Globus pallidus (tissue), 1 donor: ENCODE measurements around the gene MAST2.

Source experiments
- DNase-seq: peaks from one replicate; pipeline ENCODE4 v3.0.0-alpha.2; 2015; ENCODE audit warnings: low spot score

MAST2 gene

DNA sequence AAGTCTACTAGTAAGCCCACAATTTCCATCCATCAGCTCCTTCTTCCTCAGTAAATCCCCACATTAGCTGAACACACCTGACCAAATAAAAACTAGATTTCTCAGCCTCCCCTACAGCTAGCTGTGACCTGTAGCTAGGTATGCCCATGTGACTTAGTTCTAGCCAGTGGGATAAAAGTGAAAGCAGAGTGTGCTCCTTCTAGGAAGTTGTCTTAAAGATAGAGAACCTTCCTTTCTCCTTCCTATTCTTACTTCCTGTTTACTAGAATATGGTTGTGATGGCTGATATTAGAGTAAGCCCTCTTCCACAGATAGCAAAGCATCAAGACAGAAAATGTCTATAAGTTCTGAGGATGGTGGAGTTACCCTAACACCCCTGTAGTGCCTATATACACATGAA lies 262.0 kb downstream of the MAST2 start:
- no peak for DNase-seq

DNA sequence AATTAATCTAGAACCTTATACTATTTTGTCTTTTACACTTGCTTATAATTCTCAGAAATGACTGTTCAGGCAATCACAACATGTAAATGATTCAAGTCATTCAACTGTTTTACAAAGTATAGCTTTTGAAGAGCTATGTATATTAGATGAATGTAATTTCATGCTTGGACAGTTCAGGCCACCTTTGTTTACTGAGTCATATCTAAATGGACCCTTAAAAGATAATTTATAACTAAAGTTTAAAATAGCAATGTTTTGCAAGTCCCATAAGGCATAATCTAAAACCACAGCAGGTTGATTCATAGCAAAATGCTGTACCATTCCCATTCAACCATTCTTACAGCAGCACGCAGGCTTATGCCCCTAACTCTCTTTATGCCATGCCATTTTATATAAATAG lies 264.2 kb downstream of the MAST2 start:
- no peak for DNase-seq

DNA sequence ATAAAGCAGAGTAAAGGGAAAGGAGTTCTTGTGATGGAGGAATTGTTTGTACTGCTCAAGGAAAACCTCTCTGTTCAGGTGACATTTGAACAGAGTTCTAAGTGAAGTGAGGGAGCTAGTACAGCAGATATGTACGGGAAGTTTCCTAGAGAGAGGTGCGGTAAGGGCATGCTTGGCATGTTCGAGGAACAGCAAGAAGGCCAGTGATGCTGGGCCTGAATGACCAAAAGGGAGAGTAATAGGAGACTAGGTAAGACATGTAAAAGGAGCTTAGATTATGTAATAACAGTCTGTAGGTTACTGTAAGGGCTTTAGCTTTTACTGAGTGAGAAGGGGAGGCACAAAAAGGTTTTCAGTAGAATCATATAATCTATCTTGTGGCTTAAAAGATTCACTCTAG lies 265.1 kb downstream of the MAST2 start:
- DNase-seq: no peak

DNA sequence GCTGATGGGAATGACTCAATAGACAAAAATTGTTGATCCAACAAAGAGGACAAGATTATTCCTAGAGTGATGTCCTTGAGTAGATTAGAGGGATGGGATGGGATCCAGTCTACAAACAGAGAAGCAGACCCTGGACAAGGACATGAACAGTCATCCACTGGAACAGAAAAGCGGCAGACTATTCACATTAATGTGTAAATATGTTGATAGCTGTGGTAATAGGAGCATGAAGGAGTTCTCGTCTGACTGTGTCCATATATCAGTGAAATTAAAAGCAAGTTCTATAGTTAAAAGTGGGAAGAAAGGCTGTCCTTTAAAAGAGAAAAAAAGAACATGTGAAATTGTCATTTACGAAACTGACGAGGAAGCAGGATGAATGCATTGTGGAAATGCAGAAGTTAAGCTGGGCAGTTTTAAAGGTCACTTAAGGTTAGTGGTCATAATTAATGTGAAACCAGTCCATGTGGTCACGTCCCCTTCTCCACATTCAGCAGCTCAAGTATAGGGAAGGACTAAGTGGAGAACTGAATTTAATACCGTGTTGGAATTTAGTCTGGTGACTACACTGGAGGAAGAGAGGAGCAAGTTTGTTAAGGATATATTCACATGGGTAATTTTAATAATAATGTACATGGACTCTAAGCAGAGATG lies 266.9 kb downstream of the MAST2 start:
- DNase-seq: peak; percentile 33

DNA sequence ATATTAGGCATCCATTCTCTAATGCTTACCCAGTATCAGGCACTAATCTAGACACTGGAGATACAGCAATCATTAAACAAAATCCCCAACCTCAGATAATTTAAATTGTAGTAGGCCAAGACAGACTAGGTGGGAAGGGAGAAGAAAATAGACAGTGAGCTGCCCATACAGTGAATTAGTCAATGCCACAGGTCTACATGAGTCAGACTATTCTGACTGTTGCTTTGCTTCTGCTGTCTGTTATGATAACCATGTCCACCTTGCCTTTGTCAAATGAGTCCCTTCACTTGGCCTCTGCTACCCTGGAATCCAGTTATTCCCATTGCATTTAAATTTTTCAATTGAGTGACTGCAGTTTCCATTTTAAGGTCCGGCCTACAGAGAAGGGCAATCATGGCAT lies 269.6 kb downstream of the MAST2 start:
- no peak for DNase-seq

DNA sequence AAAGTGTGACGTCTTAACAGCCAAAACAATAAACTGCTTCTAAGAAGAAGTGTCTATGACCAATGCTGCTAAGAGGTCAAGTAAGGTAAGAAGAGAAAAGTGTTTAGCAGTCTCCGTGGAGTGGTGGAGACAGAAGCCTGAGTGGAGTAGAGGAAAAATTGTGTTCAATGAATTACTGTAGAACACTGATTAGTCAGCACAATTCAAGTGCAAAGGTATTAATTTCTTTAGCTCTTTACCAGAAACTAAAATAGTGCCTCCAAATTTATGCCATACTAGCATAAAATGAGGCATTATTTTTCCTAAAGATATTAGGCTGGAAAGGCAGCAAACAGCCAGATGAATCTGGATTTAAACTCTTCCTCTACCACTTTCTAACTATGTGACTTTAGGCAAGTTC lies 272.9 kb downstream of the MAST2 start:
- DNase-seq: no peak

DNA sequence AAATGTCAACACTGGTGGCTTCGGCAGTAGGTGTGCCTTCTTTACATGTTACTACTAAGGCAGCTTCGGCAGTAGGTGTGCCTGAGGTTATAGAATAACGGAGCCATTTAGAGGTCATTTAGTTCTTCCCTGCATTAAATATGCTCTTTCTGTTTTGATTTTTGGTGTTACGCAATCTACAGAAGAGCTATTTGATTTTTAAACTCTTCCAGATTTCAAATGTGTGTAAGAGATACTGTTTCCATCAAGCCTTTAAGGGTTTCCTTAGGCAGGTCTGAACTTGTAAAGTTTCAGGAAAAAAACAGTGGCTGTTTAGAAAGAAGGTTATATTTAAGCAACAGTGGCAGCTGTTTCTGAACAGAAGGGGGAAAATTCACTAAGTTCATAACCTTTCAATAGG lies 274.2 kb downstream of the MAST2 start:
- no peak for DNase-seq

DNA sequence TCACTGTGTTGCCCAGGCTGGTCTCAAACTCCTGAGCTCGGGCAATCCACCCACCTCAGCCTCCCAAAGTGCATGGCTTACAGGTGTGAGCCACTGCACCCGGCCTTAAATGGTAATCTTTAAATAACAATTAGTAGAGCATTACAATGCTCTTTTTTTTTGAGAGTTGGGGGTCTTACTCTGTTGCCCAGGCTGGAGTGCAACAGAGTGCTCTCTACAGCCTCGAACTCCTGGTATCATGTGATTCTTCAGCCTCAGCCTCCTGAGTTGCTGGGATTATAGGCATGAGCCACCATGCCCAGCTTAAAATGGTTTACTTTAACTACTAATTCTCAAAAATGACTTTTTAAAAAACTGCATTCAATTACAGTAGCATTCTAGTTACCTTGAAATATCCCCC lies 276.8 kb downstream of the MAST2 start:
- no peak for DNase-seq

DNA sequence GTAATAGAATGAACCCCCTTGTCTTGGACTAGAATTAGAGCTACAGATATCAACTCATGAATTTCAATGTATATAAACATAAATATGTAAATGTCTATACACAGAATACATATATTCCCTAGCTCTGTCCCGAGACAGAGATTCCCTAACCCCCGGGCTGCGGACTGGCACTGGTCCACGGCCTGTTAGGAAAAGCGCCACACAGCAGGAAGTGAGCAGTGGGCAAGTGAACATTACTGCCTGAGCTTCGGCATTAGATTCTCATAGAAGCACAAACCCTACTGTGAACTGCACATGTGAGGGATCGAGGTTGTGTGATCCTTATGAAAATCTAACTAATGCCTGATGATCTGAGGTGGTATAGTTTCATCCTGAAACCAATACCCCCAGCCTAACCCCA lies 277.8 kb downstream of the MAST2 start:
- no peak for DNase-seq

DNA sequence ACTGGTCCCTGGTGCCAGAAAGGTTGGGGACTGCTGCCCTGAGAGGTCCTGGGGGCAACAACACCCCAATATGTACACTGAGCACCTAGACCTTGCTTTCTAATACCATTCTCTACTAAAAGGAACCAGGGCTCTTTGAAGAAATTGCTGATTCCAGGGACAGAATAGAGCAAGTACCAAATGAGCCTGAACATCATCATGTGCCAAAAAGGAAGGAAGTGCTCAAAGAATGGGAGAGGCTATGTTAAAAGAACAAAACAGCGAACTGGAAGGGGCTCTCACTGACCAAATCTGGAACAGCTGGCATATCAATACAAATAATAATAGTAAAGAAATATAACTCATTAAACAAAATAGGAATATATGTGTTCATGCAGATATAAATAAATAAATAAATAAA lies 278.2 kb downstream of the MAST2 start:
- DNase-seq: no peak

DNA sequence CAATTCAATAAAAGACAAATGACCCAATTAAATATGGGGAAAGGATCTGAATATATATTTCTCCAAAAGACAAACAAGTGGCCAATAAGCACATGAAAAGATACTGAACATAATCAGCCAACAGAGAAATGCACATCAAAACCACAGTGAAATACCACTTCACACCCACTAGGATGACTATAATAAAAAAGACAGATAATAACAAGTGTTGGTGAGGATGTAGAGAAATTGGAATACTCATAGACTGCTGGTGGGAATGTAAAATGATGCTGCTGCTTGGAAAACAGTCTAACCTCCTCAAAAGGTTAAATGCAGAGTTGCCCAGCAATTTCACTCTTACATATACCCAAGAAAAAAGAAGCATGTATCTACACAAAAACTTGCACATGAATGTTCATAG lies 280.2 kb downstream of the MAST2 start:
- no peak for DNase-seq

DNA sequence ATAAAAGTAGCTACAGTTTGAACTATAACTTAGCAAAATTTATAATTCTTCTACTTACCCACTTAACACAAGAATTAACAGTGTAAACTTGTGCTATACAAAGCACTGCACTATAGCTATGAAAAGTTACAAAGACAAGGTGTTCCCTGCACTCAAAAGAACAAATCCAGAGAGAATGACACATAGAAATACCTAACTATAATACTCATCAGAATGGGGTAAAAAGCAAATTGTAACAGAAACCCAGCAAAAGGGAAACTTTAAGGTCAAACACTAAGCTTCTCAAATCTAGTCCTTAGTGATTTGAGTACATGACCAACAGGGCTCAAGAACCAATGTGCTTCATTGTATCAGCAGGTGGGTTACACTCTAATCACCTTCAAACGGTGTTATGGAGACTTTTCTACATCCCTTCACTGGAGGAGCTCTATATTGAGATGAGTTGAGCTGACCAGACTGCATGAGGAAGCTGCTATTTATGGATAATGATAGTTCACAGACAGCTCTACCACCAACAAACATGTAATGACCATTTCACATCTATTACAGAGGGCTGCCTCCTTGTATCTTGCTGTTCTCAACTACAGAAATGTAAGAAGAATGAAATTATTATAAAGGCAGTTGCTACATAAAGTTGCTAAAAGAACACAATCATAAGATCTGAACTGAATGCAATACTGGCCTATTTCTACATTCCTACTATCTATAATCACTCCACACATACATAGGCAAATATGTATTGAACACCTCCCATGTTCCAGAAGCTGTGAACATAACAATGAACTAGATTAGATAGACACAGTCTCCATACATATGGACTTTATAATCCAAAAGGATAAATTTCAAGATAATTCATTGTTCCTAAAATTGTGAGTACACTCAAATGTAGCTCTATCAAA lies 281.4 kb downstream of the MAST2 start:
- DNase-seq: no peak
